GM18519 (cell line): ENCODE data around the gene SBK2.
A peak's percentile ranks its signal among the peaks of the same experiment; 100 is the strongest.
"Not testable (repeated sequence)": the region's sequence is repeated elsewhere in the genome, so short reads cannot be mapped to it uniquely, and the experiment has no call there.

ENCODE experiments used
- ATAC-seq: cut with Tn5 transposase; IDR thresholded peaks from one replicate; pipeline ENCODE4 v1.9.1; 2021; ENCODE audit warnings: mild to moderate bottlenecking, moderate library complexity; ENCODE audit not compliant: unreplicated experiment, low FRiP score

Gene SBK2

DNA sequence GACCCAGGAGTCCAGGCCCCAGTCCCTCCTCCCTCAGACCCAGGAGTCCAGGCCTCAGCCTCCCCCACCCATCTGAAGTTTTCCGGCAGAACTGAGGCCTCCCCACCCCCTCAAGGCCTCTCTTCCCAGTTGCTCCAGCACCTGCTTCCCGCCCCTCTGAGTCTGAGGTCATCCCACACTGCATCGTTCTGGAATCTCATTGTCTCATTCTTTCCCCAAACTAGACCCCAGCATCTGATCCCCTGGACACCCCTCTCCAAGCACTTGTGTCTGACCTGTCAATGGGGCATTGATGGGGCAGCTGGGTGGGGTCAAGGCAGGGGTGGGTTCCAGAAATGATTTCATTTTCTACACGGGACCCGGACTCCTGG is 793 bp upstream of the SBK2 start:
- no peak for ATAC-seq

- ATAC-seq, result no peak
These were observed 567 bp downstream of the SBK2 start for GRCh38 chr19:55536366-55536765.

- ATAC-seq, result no peak
These were observed 975 bp downstream of the SBK2 start for GRCh38 chr19:55535965-55536350.

- no peak for ATAC-seq
These were observed 1.6 kb downstream of the SBK2 start for GRCh38 chr19:55535173-55535964.

DNA sequence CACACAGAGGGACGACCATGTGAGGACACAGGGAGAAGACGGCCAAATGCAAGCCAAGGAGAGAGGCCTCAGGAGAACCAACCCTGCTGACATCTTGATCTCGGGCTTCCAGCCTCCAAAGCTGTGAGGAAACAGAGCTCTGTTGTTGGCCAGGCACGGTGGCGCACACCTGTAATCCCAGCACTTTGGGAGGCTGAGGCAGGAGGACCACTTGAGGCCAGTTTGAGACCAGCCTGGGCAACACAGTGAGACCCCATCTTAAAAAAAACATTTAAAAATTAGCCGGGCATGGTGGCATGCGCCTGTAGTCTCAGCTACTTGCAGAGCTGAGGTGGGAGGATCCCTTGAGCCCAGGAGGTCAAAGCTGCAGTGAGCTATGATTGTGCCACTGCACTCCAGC is 2.7 kb downstream of the SBK2 start:
- ATAC-seq, result not testable (repeated sequence)

GRCh38 chr19:55530996-55531395 is 5.9 kb downstream of the SBK2 start:
- ATAC-seq, result no peak

- no peak for ATAC-seq
These were observed 7.2 kb downstream of the SBK2 start for GRCh38 chr19:55529636-55530234.

- no peak for ATAC-seq
These were observed 8.7 kb downstream of the SBK2 start for GRCh38 chr19:55528030-55528803.

DNA sequence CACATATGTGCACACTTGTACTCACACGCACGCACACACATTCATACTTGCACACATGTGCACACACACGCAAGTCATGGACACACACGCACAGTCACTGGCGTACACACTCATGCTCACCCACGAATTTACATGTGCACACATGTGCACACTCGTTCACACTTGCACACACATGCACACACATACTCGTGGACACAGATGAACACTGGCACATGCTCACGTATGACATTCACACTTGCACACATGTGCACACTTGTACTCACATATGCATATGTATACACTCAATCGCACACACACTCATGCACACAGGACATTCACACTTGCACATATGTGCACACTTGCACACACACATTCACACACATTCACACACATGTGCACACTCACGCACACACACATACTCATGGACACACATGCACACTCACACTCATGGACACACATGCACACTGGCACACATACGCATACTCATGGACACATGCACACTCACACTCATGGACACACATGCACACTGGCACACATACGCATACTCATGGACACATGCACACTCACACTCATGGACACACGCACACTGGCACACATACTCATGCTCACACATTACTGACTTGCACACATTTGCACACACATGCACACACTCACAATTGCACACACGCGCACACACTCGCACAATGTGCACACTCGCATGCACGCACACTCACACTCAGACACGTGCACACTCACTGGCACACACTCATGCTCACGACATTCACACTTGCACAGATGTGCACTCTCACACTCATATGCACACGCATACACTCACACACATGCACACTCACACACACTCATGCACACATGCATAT is 9.5 kb downstream of the SBK2 start:
- no peak for ATAC-seq

- ATAC-seq, result no peak
These were observed 10.4 kb downstream of the SBK2 start for GRCh38 chr19:55526216-55527196.

DNA sequence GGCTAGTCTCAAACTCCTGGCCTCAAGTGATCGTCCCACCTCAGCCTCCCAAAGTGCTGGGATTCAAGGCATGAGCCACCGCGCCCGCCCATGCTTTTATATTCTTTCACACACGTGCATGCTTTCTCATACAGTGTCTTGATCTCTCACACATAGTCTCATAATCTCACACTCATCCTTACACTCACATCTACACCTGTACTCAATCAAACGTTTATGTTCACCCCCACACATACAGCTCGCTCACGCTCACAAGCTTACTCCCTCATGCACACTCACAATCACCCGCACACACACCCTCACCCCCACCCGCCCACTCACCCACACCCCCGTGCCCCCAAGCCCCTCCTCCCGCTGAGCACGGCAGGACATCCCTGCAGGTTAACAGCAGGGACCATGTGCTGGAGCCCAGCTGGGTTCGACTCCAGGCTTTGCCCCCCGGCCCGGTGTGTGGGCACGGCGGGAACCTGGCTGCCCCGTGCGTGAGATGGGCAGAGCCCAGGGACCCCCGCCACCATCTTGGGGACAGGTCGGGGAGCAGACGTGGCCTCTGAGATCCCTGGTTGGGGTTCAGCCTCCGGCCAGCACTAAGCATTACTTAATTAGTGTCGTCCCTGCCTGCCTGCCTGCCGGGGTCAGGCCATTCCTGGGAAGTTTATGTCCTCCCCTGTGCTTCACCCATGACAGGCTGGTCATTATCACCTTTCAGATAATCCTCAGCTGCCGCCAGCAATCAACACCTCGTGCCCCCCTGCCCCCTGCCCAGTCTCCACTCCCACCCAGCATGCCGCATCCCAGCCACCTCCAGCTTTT is 11.4 kb downstream of the SBK2 start:
- no peak for ATAC-seq

GRCh38 chr19:55520691-55521292 is 16.1 kb downstream of the SBK2 start:
- ATAC-seq, result no peak

DNA sequence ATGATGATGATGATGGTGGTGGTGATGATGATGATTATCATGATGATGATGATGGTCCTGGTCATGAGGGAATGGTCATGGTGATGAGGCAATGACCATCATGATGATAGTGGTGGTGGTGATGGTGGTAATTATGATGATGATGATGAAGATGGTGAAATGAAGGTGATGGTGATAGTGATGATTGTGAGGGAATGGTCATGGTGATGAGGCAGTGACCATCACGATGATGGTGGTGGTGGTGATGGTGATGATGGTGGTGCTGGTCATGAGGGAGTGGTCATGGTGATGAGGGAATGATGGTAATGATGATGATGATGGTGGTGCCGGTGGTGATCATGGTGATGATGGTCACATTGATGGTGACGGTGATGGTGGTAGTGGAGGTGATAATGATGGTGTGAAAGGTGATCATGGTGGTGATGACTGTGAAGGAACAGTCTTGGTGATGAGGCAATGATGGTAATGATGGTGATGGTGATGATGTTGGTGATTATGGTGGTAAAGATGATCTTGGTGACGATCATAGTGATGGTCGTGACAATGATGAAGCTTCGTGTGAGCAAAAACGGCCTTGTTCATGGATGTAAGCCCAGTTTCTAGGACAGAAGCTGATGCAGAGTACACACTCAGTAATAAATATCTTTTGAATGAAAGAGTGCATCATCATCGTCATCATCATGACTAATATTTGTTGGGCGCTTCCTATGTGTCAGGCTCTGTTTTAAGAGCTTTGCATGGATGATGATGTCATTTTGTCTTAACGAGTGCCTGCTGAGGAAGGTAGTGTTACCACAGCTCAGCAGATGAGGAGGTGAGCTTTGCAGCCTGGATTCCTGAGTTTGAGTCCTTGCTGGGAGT is 17.3 kb downstream of the SBK2 start:
- no peak for ATAC-seq

DNA sequence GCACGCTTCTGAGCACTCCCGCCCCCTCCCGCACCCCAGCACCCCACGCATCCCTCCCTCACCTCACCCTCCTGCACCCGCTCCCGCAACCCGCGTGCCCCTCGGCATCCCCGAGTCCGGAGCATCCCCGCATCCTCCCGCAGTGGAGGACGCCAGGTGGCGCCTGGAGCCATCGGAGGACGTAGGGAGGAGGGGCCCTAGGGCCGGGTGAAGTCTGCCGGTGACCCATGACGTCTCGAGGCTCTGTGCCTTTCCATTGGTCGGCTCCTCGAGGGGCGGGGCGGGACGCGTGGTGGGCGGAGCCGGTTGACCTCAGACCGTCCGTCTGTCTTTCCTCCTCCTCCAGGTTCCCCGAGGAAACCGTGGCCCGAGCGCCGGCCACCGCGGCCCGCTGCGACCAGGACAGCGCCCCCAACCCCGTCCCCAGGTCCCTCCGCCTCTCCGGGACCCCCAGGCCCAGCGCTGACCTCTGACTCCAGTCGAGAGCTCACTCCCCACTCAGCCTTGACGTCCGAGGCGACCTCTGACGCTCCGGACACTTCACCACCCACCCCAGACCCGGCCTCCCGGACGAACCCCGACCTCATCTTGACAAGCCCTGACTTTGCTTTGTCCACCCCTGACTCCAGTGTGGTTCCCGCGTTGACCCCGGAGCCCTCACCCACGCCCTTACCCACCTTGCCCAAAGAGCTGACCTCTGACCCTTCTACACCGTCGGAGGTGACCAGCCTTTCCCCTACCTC is 19.9 kb downstream of the SBK2 start:
- ATAC-seq, result peak; percentile 94

DNA sequence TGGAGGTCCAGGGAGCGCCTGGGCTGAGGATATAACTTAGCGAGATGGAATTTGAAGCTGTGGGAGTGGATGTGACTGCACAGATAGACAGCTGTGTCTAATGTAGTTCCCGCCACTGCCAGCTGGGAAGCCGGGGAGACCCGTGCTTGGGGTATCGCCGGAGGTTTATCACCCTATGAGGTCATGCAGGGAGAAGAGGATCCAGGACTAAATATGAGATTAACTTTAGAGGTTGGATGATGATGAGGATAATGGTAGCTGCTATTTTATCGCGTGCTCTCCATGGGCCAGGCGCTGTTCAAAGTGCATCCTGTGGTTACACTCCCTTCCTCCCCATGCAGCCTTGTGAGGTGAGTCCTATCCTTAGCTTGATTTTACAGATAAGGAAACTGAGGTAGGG is 28.8 kb downstream of the SBK2 start:
- no peak for ATAC-seq

GRCh38 chr19:55504981-55505380 is 32.0 kb downstream of the SBK2 start:
- no peak for ATAC-seq

- no peak for ATAC-seq
These were observed 32.7 kb downstream of the SBK2 start for GRCh38 chr19:55504252-55504603.
